Measurements from ENCODE around the gene CYP2J2.
"Not testable (repeated sequence)": the region's sequence is repeated elsewhere in the genome, so short reads cannot be mapped to it uniquely, and the experiment has no call there.

The CYP2J2 gene

GRCh38 chr1:59945790-59946189 lies 19.2 kb upstream of the CYP2J2 start:
- Mint-ChIP-seq H3K27ac (ENCODE audit: low read depth) (no peak overlapping the region), H3K9me3 (no peaks in the 10 kb centered on the region), H3K4me3 (no peak overlapping the region), H3K27me3 (peaks cover 19% of the 10 kb centered on the region), H3K36me3 (ENCODE audit: insufficient read depth) (no peaks in the 10 kb centered on the region), H3K4me1 (no peaks in the 10 kb centered on the region)
- DNase-seq (ENCODE audit: low spot score in 2 of 2): no peak
- no peak for ATAC-seq (replicated peaks; ENCODE audit: extremely low read depth, poor library complexity, severe bottlenecking)

- Mint-ChIP-seq H3K4me1 (no peaks in the 10 kb centered on the region), H3K27me3 (peaks cover 51% of the 10 kb centered on the region), H3K4me3 (no peak overlapping the region), H3K9me3 (peaks cover 7% of the 10 kb centered on the region), H3K36me3 (ENCODE audit: insufficient read depth) (no peaks in the 10 kb centered on the region), H3K27ac (ENCODE audit: low read depth) (no peak overlapping the region)
- ATAC-seq (replicated peaks; ENCODE audit: extremely low read depth, poor library complexity, severe bottlenecking): no peak
- DNase-seq (ENCODE audit: low spot score in 2 of 2): no peak
These were observed 12.8 kb upstream of the CYP2J2 start for GRCh38 chr1:59939393-59939792.

- no peak overlapping the region for H3K27ac Mint-ChIP-seq (ENCODE audit: low read depth)
- H3K4me1 Mint-ChIP-seq: no peaks in the 10 kb centered on the region
- DNase-seq (ENCODE audit: low spot score in 2 of 2) (no peak), ATAC-seq (replicated peaks; ENCODE audit: extremely low read depth, poor library complexity, severe bottlenecking) (no peak)
- H3K36me3 Mint-ChIP-seq (ENCODE audit: insufficient read depth): no peaks in the 10 kb centered on the region
- peaks cover 7% of the 10 kb centered on the region for H3K9me3 Mint-ChIP-seq
- no peak overlapping the region for H3K4me3 Mint-ChIP-seq
- H3K27me3 Mint-ChIP-seq: peaks cover 57% of the 10 kb centered on the region
These were observed 11.2 kb upstream of the CYP2J2 start for GRCh38 chr1:59937636-59938210.

- peaks cover 50% of the 10 kb centered on the region for H3K27me3 Mint-ChIP-seq
These were observed 9.8 kb upstream of the CYP2J2 start for GRCh38 chr1:59936358-59936821.

GRCh38 chr1:59928996-59929395 lies 2.4 kb upstream of the CYP2J2 start:
- H3K27ac Mint-ChIP-seq (ENCODE audit: low read depth): no peak overlapping the region
- H3K9me3 Mint-ChIP-seq: no peaks in the 10 kb centered on the region
- H3K4me1 Mint-ChIP-seq: peaks cover 10% of the 10 kb centered on the region
- H3K4me3 Mint-ChIP-seq: no peak overlapping the region
- peaks cover 79% of the 10 kb centered on the region for H3K27me3 Mint-ChIP-seq
- ATAC-seq (replicated peaks; ENCODE audit: extremely low read depth, poor library complexity, severe bottlenecking): no peak
- no peaks in the 10 kb centered on the region for H3K36me3 Mint-ChIP-seq (ENCODE audit: insufficient read depth)
- no peak for DNase-seq (ENCODE audit: low spot score in 2 of 2)

More at GRCh38 chr1:59936358-59936821, 9.8 kb upstream of the CYP2J2 start:
- DNase-seq (ENCODE audit: low spot score in 2 of 2): no peak
- Mint-ChIP-seq H3K4me1 (no peaks in the 10 kb centered on the region), H3K9me3 (peaks cover 7% of the 10 kb centered on the region), H3K4me3 (no peak overlapping the region), H3K27ac (ENCODE audit: low read depth) (no peak overlapping the region), H3K36me3 (ENCODE audit: insufficient read depth) (no peaks in the 10 kb centered on the region)
- no peak for ATAC-seq (replicated peaks; ENCODE audit: extremely low read depth, poor library complexity, severe bottlenecking)

GRCh38 chr1:59927213-59927612 lies 640 bp upstream of the CYP2J2 start:
- DNase-seq (ENCODE audit: low spot score in 2 of 2): no peak
- Mint-ChIP-seq H3K9me3 (peaks cover 4% of the 10 kb centered on the region), H3K36me3 (ENCODE audit: insufficient read depth) (no peaks in the 10 kb centered on the region), H3K27me3 (peaks cover 80% of the 10 kb centered on the region), H3K4me3 (peak overlapping the region; percentile 65), H3K27ac (ENCODE audit: low read depth) (no peak overlapping the region), H3K4me1 (peaks cover 10% of the 10 kb centered on the region)
- ATAC-seq (replicated peaks; ENCODE audit: extremely low read depth, poor library complexity, severe bottlenecking): no peak

- H3K4me3 Mint-ChIP-seq: no peak overlapping the region
- H3K4me1 Mint-ChIP-seq: peaks cover 10% of the 10 kb centered on the region
- H3K27ac Mint-ChIP-seq (ENCODE audit: low read depth): no peak overlapping the region
- H3K27me3 Mint-ChIP-seq: peaks cover 89% of the 10 kb centered on the region
- no peaks in the 10 kb centered on the region for H3K36me3 Mint-ChIP-seq (ENCODE audit: insufficient read depth)
- H3K9me3 Mint-ChIP-seq: peaks cover 4% of the 10 kb centered on the region
- DNase-seq (ENCODE audit: low spot score in 2 of 2) (no peak), ATAC-seq (replicated peaks; ENCODE audit: extremely low read depth, poor library complexity, severe bottlenecking) (no peak)
These were observed 1.9 kb downstream of the CYP2J2 start for GRCh38 chr1:59924653-59925052.

- peaks cover 88% of the 10 kb centered on the region for H3K27me3 Mint-ChIP-seq
- H3K9me3 Mint-ChIP-seq; H3K36me3 Mint-ChIP-seq (ENCODE audit: insufficient read depth); H3K4me3 Mint-ChIP-seq; DNase-seq (ENCODE audit: low spot score in 2 of 2); H3K4me1 Mint-ChIP-seq; H3K27ac Mint-ChIP-seq (ENCODE audit: low read depth); ATAC-seq (replicated peaks; ENCODE audit: extremely low read depth, poor library complexity, severe bottlenecking): not testable (repeated sequence)
These were observed 5.2 kb downstream of the CYP2J2 start for GRCh38 chr1:59921258-59921899.

GRCh38 chr1:59919746-59920145 lies 6.8 kb downstream of the CYP2J2 start:
- no peak for ATAC-seq (replicated peaks; ENCODE audit: extremely low read depth, poor library complexity, severe bottlenecking)
- no peaks in the 10 kb centered on the region for H3K4me1 Mint-ChIP-seq
- DNase-seq (ENCODE audit: low spot score in 2 of 2): no peak
- H3K27ac Mint-ChIP-seq (ENCODE audit: low read depth): no peak overlapping the region
- H3K27me3 Mint-ChIP-seq: peaks cover 84% of the 10 kb centered on the region
- H3K36me3 Mint-ChIP-seq (ENCODE audit: insufficient read depth): peaks cover 2% of the 10 kb centered on the region
- H3K4me3 Mint-ChIP-seq: no peak overlapping the region
- peaks cover 4% of the 10 kb centered on the region for H3K9me3 Mint-ChIP-seq

- Mint-ChIP-seq H3K27ac (ENCODE audit: low read depth) (no peak overlapping the region), H3K27me3 (peaks cover 68% of the 10 kb centered on the region), H3K4me3 (no peak overlapping the region), H3K9me3 (no peaks in the 10 kb centered on the region), H3K4me1 (no peaks in the 10 kb centered on the region), H3K36me3 (ENCODE audit: insufficient read depth) (peaks cover 2% of the 10 kb centered on the region)
- ATAC-seq (replicated peaks; ENCODE audit: extremely low read depth, poor library complexity, severe bottlenecking): no peak
- no peak for DNase-seq (ENCODE audit: low spot score in 2 of 2)
These were observed 8.8 kb downstream of the CYP2J2 start for GRCh38 chr1:59917785-59918180.

- Mint-ChIP-seq H3K36me3 (ENCODE audit: insufficient read depth) (peaks cover 2% of the 10 kb centered on the region), H3K27me3 (peaks cover 64% of the 10 kb centered on the region), H3K4me3 (no peak overlapping the region), H3K4me1 (no peaks in the 10 kb centered on the region), H3K9me3 (no peaks in the 10 kb centered on the region), H3K27ac (ENCODE audit: low read depth) (no peak overlapping the region)
- ATAC-seq (replicated peaks; ENCODE audit: extremely low read depth, poor library complexity, severe bottlenecking): no peak
- no peak for DNase-seq (ENCODE audit: low spot score in 2 of 2)
These were observed 9.4 kb downstream of the CYP2J2 start for GRCh38 chr1:59917026-59917784.

- no peak for DNase-seq (ENCODE audit: low spot score in 2 of 2)
- no peak overlapping the region for H3K27ac Mint-ChIP-seq (ENCODE audit: low read depth)
- H3K4me1 Mint-ChIP-seq: no peaks in the 10 kb centered on the region
- H3K4me3 Mint-ChIP-seq: no peak overlapping the region
- H3K27me3 Mint-ChIP-seq: peaks cover 56% of the 10 kb centered on the region
- peaks cover 2% of the 10 kb centered on the region for H3K36me3 Mint-ChIP-seq (ENCODE audit: insufficient read depth)
- H3K9me3 Mint-ChIP-seq: no peaks in the 10 kb centered on the region
- ATAC-seq (replicated peaks; ENCODE audit: extremely low read depth, poor library complexity, severe bottlenecking): no peak
These were observed 11.1 kb downstream of the CYP2J2 start for GRCh38 chr1:59915516-59915915.

- not testable (repeated sequence) for DNase-seq (ENCODE audit: low spot score in 2 of 2); H3K9me3 Mint-ChIP-seq; H3K4me1 Mint-ChIP-seq; H3K36me3 Mint-ChIP-seq (ENCODE audit: insufficient read depth); ATAC-seq (replicated peaks; ENCODE audit: extremely low read depth, poor library complexity, severe bottlenecking); H3K27ac Mint-ChIP-seq (ENCODE audit: low read depth); H3K4me3 Mint-ChIP-seq
- peaks cover 49% of the 10 kb centered on the region for H3K27me3 Mint-ChIP-seq
These were observed 11.7 kb downstream of the CYP2J2 start for GRCh38 chr1:59914791-59915286.

Measured in central memory CD8-positive, alpha-beta T cell (primary cell).